ENCODE results near the gene MYLIP.
A peak's percentile ranks its signal among the peaks of the same experiment; 100 is the strongest.

The MYLIP gene

DNA sequence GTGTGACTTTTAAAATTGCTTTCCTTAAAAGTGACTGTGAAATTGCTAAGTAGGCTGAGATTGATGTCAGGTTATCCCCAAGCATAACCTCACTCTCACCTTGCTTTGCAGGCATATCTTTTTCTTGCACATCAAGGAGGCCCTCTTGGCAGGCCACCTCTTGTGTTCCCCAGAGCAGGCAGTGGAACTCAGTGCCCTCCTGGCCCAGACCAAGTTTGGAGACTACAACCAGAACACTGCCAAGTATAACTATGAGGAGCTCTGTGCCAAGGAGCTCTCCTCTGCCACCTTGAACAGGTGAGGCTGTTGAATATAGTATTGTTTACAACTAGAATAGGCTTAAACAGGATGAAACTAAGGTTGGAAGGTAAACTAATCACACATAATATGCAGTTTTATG, 12.6 kb downstream of the MYLIP start:
- DNase-seq (ENCODE audit: low read depth), result no peak

DNA sequence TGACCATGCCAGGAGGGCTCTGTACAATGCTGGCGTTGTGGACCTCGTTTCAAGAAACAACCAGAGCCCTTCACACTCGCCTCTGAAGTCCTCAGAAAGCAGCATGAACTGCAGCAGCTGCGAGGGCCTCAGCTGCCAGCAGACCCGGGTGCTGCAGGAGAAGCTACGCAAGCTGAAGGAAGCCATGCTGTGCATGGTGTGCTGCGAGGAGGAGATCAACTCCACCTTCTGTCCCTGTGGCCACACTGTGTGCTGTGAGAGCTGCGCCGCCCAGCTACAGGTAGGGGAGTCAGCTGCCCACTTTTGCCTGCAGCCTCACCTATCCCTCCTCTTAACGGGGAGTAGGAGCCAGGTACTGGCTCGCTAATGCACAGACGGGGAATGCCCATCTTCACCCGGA, 16.2 kb downstream of the MYLIP start:
- no peak for DNase-seq (ENCODE audit: low read depth)

GRCh38 chr6:16146028-16146427, 17.1 kb downstream of the MYLIP start:
- DNase-seq (ENCODE audit: low read depth), result no peak

DNA sequence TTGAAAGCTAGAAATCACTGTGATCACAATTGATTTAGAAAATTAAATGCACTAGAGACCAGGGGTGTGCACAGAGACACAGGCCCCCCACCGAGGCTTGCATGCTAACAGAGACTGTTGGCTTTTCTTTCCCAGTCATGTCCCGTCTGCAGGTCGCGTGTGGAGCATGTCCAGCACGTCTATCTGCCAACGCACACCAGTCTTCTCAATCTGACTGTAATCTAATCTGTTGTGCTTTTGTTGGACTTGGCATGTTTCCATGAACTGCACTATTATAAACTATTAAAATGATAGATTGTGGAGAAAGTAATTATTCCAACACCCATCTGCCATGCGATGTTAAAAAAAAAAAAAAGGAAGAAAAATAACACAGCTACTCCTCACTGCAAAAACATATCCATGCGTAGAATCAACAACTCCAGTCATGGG, 17.7 kb downstream of the MYLIP start:
- DNase-seq (ENCODE audit: low read depth), result no peak

DNA sequence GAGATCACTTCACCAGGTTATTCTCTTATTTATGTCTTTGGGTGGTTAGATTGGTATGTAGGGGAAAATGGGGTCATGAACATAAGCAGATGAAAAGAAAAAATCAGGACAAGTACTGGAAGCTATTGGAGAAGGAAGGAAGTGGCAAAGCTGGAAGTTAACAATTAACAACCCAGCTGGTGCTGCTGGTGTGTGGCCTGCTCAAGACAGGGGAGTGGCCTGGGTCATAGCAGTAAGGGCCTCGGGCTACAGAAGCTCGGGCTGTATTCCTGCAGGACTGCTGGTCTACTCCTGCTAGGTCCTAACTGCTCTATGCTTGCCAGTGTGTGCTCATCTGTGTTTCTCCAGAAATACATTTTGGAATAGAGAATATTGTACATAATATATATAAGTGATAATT, 19.6 kb downstream of the MYLIP start:
- DNase-seq (ENCODE audit: low read depth), result no peak

GRCh38 chr6:16149305-16149704, 20.4 kb downstream of the MYLIP start:
- DNase-seq (ENCODE audit: low read depth), result no peak

GRCh38 chr6:16150098-16150497, 21.2 kb downstream of the MYLIP start:
- DNase-seq (ENCODE audit: low read depth), result no peak

DNA sequence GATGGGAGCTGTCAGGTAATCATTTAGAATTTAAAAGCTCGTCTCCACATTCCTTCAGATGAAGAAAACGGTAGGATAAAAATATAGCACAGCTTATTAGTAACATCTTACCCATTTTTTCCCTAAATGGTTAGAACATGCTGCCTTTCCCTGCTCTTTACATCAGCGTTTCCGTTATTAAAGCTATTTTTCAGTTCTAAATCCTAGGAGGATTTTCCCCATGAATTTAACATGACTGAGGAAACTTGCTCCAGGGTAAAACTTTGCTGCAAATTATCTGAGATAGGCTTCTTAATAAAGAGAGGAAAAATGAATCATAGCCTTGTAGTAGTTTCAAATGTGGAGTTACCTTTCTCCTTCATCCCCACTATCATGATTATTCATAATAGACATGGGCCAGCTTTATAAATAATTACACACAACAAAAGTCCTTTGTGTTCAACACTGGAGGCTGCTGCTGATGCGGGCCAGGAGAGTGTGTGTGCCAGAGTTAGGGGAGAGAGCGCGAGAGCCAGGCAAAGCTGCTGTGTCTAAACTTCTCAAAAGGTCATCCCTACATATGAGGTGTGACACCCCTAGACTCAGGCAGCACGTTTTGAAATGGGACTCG, 24.4 kb downstream of the MYLIP start:
- DNase-seq (ENCODE audit: low read depth), result no peak

DNA sequence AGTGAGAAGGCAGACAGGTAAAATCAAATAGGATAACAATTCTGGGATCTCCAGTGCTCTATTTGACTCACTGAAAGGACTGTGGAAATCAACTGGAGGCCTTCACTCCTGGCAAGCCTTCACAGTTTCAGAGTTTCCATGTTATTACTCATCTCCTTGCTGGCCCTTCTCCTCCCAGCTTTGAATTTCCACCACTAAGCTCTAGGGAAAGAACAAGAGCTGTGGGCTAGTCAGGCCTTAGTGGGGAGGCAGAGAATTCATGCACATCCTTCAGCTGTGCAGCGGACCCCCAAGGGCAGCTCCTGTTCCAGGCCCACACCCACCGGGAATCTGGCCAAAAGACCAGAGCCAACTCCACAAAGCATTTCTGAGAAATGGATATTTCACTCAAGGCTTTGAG, 26.0 kb downstream of the MYLIP start:
- no peak for DNase-seq (ENCODE audit: low read depth)

- DNase-seq (ENCODE audit: low read depth), result no peak
These were observed 28.6 kb downstream of the MYLIP start for GRCh38 chr6:16157492-16157891.

DNA sequence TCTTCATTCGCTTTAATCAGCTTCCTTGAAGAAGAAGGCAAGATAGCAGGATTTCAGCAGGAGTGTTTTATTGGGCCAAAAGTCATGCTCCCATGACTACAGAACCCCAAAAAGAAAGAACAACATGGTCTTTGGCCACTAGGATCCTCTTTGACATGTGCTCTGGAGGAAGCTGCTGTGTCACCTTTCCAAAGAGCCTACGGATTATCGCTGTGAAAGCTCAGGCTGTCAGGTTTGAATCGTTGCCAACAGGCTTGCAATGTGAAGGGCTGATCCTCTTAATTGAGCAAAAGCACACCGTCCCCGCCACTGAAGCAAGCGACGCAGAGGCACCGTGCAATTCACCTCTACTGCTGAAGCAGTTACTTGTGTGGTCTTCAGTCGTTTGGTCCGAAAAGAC, 29.0 kb downstream of the MYLIP start:
- no peak for DNase-seq (ENCODE audit: low read depth)

GRCh38 chr6:16158943-16159557, 30.2 kb downstream of the MYLIP start:
- no peak for DNase-seq (ENCODE audit: low read depth)

- no peak for DNase-seq (ENCODE audit: low read depth)
These were observed 31.9 kb downstream of the MYLIP start for GRCh38 chr6:16160794-16161193.

DNA sequence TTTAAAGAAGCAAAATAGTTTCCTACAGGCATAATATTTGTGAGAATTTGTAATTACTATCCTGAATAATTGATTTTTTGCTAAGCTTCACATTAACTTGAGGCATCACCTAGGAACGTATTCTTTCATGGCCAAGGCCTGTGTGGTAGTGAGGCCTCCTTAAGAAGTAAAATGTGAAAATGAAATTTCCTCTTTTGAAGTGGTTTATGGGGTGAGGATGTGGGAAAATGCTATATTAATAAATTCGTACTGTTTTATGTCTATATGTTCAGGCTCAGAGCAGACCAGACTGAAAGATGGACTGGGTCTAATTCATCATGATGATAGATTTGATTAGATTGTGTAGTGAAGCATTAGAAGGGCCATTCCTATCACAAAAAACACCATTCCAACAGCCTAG, 33.1 kb downstream of the MYLIP start:
- DNase-seq (ENCODE audit: low read depth), result no peak

DNA sequence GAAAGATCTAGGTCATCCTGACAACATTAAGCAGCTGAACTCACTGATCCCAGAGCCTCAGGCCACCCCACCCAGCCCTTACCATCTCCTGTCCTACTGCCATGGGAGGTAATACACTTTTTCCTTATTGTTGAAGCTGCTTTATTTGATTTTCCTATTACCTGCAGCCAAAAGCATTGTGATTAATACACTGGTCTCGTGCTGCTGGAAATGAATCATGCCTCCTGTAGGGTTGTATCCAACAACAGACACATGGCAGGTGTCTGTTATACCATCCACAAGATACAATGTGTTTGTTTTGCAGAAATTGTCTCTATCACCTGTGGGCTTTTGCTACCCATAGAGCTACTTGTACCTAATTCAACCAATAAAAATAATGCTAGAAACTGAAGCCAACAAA, 34.2 kb downstream of the MYLIP start:
- DNase-seq (ENCODE audit: low read depth), result no peak

GRCh38 chr6:16163535-16164300, 34.8 kb downstream of the MYLIP start:
- no peak for DNase-seq (ENCODE audit: low read depth)

DNA sequence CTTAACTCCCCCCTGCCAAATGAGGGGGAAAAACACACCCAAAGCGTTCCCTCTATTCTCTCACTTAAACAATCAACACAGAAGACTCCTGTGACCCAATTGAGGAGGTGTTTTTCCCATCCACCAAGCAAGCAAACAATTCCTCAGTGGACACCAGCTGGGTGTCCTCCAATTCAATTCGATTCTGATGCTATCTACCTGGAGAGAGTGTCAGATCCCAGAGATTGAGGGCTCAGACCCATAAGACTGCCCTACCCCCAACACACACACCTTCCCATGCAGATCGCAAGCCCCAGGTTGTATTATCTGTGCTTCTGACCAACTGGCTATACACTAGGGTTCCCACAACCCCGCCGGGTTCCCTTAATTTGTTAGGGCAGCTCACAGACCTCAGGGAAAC, 36.8 kb downstream of the MYLIP start:
- no peak for DNase-seq (ENCODE audit: low read depth)

GRCh38 chr6:16166871-16167608, 38.2 kb downstream of the MYLIP start:
- no peak for DNase-seq (ENCODE audit: low read depth)

DNA sequence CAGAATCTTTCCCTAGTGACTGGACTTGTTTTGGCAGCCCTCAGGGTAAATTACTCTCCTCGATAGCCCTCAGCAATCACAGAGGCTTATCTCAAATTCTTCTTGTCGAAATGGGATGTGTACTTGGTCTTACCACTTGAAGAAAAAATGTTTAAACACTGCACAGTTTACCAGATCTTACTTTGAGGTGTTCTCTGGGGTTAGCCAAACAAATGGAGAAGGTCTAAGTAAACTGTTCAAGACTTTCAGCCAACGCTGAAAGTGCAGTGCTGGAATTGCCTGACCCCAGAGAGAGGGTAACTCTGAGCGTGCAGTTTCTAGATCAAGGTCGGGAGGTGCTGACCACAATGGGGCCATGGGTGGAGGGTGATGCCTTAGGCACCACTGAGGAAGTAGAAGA, 39.2 kb downstream of the MYLIP start:
- DNase-seq (ENCODE audit: low read depth), result peak; percentile 12

DNA sequence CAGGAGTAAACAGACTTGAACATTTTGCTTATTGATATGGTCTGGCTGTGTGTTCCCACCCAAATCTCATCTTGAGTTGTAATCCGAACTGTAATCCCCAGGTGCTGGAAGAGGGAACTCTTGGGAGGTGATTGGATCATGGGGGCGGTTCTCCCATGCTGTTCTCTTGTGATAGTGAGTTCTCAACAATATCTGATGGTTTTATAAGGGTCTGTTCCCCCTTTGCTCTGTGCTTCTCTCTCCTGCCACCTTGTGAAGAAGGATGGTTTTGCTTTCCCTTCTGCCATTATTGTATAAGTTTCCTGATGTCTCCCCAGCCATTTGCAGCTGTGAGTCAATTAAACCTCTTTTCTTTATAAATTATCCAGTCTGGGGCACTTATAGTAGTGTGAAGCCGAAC, 40.0 kb downstream of the MYLIP start:
- no peak for DNase-seq (ENCODE audit: low read depth)

GRCh38 chr6:16171400-16171799, 42.5 kb downstream of the MYLIP start:
- no peak for DNase-seq (ENCODE audit: low read depth)

DNA sequence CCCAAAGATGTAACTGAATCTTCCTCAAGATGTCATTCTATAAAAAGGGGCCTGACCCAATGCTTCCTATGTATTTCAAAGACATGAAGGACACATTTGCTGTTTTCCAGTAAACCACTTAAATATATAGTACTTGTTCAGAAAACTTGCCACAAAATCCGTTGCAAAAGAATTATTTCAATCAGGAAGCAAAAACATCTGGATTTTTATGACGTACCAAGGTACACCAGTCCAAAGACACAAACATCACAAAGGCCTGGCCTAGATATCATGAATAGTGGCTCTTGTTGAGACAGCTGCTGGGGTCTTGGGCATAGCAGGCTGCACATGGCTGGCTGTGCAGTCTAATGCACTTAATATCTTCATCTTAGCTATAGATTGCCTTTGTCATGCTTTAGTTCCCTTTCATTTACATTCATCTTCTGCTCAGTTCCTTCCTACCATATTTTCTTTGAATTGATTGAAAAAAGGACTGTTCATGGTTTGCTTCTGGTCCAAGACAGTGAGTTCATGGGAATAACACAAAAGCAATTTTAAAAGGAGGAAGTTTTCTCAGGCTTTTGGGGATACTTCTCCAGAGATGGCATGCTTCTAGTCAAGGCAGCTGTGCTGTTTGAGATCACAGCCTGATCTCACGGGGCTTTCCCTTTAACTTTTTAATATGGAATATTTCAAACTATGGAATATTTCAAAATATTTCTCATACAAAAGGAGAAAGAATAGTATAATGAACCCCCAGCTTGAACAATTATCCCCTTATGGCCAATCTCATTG, 44.5 kb downstream of the MYLIP start:
- DNase-seq (ENCODE audit: low read depth), result no peak

All from stimulated activated CD8-positive, alpha-beta memory T cell treated with anti-CD3 and anti-CD28 coated beads, Interleukin-12 subunit alpha, Interleukin-12 subunit beta, amount 100 ng/mL, for 4 hours (primary cell).